NCI-H460 (cell line): ENCODE measurements around the gene N4BP2. TPM values are rescaled to one million over a fixed set of nuclear protein-coding genes. Genes with fewer than 3 reads are reported as not detected.

Experiments
- DNase-seq: peaks from one replicate; pipeline ENCODE4 v3.0.0-alpha.2; 2016; ENCODE audit warnings: low read depth; ENCODE audit errors: extremely low read depth
- small RNA-seq, 2 experiments: library from RNA; depleted of rRNA; stranded (forward); fragments of <200 nt; gene quantifications; one replicate each; pipeline ENCODE3, GENCODE V24; 2014
- total RNA-seq: library from RNA; depleted of rRNA; stranded (reverse); fragments of >200 nt; shearing (Covaris generic); gene quantifications from 2 replicates; pipeline ENCODE4 v1.2.3, GENCODE V29; 2014; rRNA removed

Gene N4BP2
- total RNA-seq, 1 experiment from 2014 or later: 12.1 TPM

GRCh38 chr4:40204507-40205258 lies 148.0 kb downstream of the N4BP2 start:
- DNase-seq: no peak

- no peak for DNase-seq
Measured at GRCh38 chr4:40205259-40206198, 148.9 kb downstream of the N4BP2 start.

GRCh38 chr4:40206426-40206825 lies 149.8 kb downstream of the N4BP2 start:
- no peak for DNase-seq

Small RNA genes lying within 50 kb of the gene (small RNA-seq; reads per million reads assigned to genes)
- 0 reads per million in 2 experiments for gene AC095057.1
- 0 reads per million in 2 experiments for gene RF00432
- 0 to 0.06 reads per million in 2 experiments for gene RNU6-1112P

Other genes starting within 250 kb of the N4BP2 start
- gene PDS5A, start 78.9 kb upstream of the N4BP2 start, total RNA-seq: 81.8 and 92.7 TPM in 2 replicates
- gene RHOH, start 140.2 kb downstream of the N4BP2 start, total RNA-seq: 3.9 and 7.3 TPM in 2 replicates